ENCODE measurements around the gene AIFM3.

The AIFM3 gene

DNA sequence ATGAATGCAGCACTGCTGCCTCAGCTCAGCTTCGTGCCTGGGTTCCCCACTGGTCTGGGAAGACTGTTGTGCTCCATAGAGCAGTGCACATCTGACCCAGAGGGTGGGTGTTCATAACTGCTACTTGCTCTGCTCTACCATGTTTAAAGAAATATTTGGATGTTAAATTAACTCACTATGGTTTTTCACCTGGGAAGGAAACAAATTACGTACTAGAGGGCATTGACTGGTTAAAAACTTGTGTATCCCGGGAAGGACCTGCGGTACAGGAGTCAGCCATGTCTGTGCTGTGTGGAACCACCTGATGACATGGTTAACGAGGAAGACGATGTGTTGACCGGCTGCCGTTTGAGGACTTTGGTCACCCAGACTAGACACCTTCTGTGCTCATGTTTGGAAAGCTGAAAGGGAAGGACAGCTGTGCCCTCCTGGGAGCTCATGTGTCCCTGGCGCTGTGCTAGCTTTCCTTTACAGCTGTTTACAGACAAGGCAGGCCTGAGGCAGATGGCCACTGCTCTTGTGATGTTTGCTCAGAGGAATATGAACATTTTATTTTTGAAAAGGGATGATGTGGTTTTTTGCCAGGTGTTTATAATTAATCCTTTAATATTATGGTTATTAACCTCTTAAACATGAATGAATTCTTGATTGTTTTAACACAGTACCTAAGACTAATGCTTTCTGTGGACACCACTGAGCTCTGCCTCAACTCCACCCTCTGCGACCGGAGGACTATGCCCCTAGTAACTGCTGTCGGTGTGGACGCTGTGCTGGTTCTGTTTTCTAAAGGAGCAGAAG lies 14.3 kb upstream of the AIFM3 start:
- no peaks in the 10 kb centered on the region for H3K9me3 ChIP-seq (ENCODE audit: low read length)
- no peak overlapping the region for H3K9ac ChIP-seq (ENCODE audit: low read length)
- no peaks in the 10 kb centered on the region for H3K27me3 ChIP-seq (ENCODE audit: control insufficient read depth in 1 of 2, insufficient read depth in 2 of 2, low read length in 2 of 2)
- H3K36me3 ChIP-seq (ENCODE audit: insufficient read depth, low read length): peaks cover 38% of the 10 kb centered on the region
- peaks cover 3% of the 10 kb centered on the region for H3K4me1 ChIP-seq (ENCODE audit: insufficient read depth, low read length)
- H3K27ac ChIP-seq (ENCODE audit: low read depth, low read length): no peak overlapping the region
- H3K4me3 ChIP-seq (ENCODE audit: low read depth in 1 of 2, low read length in 2 of 2): no peak overlapping the region

DNA sequence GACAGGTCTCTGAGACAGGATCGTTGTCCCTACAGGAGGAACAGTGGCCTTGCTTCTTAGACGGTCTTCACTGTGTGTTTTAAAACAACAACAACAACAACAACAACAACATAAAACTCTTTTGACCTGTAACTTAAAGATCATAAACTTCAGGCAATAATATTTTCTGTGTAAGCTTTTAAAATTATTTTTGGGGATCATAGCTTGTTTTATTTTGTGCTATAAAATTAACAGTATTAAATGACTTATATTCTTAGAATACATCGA lies 13.8 kb upstream of the AIFM3 start:
- Histone ChIP-seq H3K9ac (ENCODE audit: low read length) (no peak overlapping the region), H3K4me3 (ENCODE audit: low read depth in 1 of 2, low read length in 2 of 2) (no peak overlapping the region), H3K9me3 (ENCODE audit: low read length) (no peaks in the 10 kb centered on the region), H3K36me3 (ENCODE audit: insufficient read depth, low read length) (peaks cover 35% of the 10 kb centered on the region), H3K27ac (ENCODE audit: low read depth, low read length) (no peak overlapping the region), H3K27me3 (ENCODE audit: control insufficient read depth in 1 of 2, insufficient read depth in 2 of 2, low read length in 2 of 2) (no peaks in the 10 kb centered on the region), H3K4me1 (ENCODE audit: insufficient read depth, low read length) (peaks cover 3% of the 10 kb centered on the region)

DNA sequence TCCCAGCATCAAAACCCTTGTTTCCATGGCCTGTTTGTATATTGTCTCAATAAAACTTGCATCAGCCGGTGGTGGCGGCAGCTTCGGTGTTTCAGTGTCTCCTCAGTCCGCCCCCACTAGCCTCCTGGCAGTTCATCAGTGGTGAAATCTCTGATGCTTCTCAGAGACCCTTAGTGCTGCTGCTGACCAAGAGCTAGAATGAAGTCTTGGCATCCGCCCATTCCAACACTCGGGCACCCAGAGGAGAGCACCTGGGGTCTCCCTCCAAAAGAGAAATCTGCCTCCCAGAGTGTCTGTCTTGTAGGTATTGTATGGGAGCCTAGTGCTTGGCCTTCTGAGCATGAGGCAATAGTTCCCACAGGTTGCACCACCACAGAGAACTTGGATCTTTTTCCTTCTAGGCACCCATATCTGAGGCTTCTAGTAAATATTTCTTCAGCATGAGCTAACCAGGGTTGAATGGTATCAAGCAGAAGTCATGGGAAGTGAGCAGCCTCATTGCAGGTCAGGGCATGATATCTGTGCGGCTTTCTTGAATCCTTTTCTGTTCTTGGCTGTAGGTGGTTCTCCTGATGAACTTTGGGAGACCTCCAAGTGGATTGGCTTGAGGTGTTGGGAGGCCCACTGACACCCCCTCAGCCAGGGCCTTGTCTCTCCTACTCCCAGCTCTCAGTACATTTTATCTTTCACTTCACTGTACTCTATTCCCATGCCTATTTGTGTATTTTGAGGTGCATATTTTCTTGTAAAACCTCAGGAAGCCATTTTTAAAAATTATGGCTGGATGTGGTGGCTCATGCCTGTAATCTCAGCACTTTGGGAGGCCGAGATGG lies 13.2 kb upstream of the AIFM3 start:
- no peak overlapping the region for H3K4me3 ChIP-seq (ENCODE audit: low read depth in 1 of 2, low read length in 2 of 2)
- H3K36me3 ChIP-seq (ENCODE audit: insufficient read depth, low read length): peaks cover 33% of the 10 kb centered on the region
- no peaks in the 10 kb centered on the region for H3K9me3 ChIP-seq (ENCODE audit: low read length)
- H3K27ac ChIP-seq (ENCODE audit: low read depth, low read length): no peak overlapping the region
- H3K4me1 ChIP-seq (ENCODE audit: insufficient read depth, low read length): peaks cover 3% of the 10 kb centered on the region
- no peak overlapping the region for H3K9ac ChIP-seq (ENCODE audit: low read length)
- no peaks in the 10 kb centered on the region for H3K27me3 ChIP-seq (ENCODE audit: control insufficient read depth in 1 of 2, insufficient read depth in 2 of 2, low read length in 2 of 2)

DNA sequence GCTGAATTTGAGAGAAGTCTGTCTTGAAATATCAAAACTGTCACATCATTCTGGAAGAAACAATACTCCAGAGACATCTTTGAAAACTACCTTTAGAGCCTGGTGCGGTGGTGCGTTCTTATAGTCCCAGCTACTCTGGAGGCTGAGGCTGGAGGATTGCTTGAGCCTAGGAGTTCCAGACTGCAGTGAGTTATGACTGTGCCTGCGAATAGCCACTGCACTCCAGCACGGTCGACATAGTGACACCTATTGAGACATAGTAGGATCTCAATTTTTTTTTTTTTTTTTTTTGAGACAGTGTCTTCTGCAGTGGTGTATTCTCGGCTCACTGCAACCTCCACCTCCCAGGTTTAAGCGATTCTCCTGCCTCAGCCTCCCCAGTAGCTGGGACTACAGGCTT lies 11.5 kb upstream of the AIFM3 start:
- Histone ChIP-seq H3K4me1 (ENCODE audit: insufficient read depth, low read length) (peaks cover 3% of the 10 kb centered on the region), H3K27ac (ENCODE audit: low read depth, low read length) (no peak overlapping the region), H3K27me3 (ENCODE audit: control insufficient read depth in 1 of 2, insufficient read depth in 2 of 2, low read length in 2 of 2) (no peaks in the 10 kb centered on the region)

DNA sequence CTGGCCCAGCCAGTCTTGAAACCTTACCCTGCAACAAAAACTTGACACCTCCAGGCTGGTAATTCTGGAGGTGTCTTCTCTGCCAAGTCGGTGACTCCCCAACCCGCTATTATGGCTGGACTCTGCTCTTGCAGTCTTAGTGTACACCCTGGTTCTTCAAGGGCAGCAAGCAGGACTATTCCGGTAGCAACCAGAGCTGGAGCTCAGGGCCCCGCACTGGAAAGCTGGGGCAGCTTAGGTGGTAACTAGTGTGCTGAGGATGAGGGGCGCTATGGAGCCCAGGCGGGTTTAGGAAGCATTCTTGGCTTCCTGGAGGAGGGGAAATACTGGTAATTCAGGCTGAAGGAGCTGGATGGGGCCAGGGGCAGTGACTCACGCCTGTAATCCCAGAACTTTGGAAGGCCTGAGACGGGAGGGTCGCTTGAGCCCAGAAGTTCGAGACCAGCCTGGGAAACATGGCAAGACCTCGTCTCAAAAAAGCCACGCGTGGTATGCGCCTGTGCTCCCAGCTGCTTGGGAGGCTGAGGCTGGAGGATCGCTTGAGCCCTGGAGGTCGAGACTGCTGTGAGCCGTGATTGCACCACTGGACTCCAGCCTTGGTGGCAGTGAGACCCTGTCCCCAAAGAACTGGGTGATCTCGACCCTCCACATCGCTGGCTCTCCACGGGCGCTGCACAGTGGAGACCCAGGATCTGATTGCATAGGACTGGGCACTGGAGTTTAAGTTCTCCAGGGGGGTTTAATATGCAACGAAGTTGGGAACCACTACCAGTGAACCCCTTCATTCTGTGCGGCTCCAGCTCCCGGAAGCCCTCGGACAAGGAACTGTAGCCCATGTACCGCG lies 10.6 kb upstream of the AIFM3 start:
- no peak overlapping the region for H3K9ac ChIP-seq (ENCODE audit: low read length)
- peak overlapping the region; percentile 57 to 65 for H3K4me3 ChIP-seq (ENCODE audit: low read depth in 1 of 2, low read length in 2 of 2)
- H3K4me1 ChIP-seq (ENCODE audit: insufficient read depth, low read length): peaks cover 3% of the 10 kb centered on the region
- H3K27ac ChIP-seq (ENCODE audit: low read depth, low read length): peak overlapping the region; percentile 27
- no peaks in the 10 kb centered on the region for H3K9me3 ChIP-seq (ENCODE audit: low read length)
- H3K27me3 ChIP-seq (ENCODE audit: control insufficient read depth in 1 of 2, insufficient read depth in 2 of 2, low read length in 2 of 2): no peaks in the 10 kb centered on the region
- peaks cover 11% of the 10 kb centered on the region for H3K36me3 ChIP-seq (ENCODE audit: insufficient read depth, low read length)

More for the DNA sequence above, 11.5 kb upstream of the AIFM3 start:
- Histone ChIP-seq H3K36me3 (ENCODE audit: insufficient read depth, low read length) (peaks cover 20% of the 10 kb centered on the region), H3K9me3 (ENCODE audit: low read length) (no peaks in the 10 kb centered on the region), H3K9ac (ENCODE audit: low read length) (no peak overlapping the region), H3K4me3 (ENCODE audit: low read depth in 1 of 2, low read length in 2 of 2) (no peak overlapping the region)

DNA sequence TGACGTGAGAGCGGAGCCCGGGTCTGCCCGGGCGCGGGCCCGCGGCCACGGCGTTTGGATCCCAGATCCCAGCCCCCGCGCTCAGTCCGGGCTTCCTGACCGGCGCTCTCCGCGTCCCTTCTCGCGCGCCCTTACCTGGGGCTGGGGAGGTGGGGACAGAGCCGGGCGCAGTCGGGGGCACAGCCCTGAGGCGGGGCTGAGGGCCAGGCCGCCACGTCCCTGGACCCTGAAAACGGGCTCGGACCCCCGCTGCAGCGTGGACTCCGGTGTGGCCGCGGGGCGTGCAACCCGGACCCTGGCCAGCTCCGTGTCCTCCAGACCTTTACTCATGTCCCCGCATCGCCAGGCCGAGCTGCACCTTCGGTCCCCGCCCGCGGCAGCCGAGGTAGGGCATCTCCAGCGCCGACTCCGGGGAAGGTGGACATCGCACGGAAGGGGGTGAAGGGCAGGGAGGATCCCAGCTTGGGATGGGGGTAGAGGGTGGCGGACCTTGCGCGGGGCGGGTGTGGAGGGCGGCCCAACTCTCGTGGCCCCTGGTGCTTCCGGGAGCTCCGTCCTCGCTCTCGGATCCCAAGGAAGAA lies 9.9 kb upstream of the AIFM3 start:
- peak overlapping the region; percentile 57 to 65 for H3K4me3 ChIP-seq (ENCODE audit: low read depth in 1 of 2, low read length in 2 of 2)
- no peaks in the 10 kb centered on the region for H3K9me3 ChIP-seq (ENCODE audit: low read length)
- peaks cover 6% of the 10 kb centered on the region for H3K36me3 ChIP-seq (ENCODE audit: insufficient read depth, low read length)
- H3K4me1 ChIP-seq (ENCODE audit: insufficient read depth, low read length): peaks cover 3% of the 10 kb centered on the region
- H3K27me3 ChIP-seq (ENCODE audit: control insufficient read depth in 1 of 2, insufficient read depth in 2 of 2, low read length in 2 of 2): no peaks in the 10 kb centered on the region
- peak overlapping the region; percentile 27 for H3K27ac ChIP-seq (ENCODE audit: low read depth, low read length)
- no peak overlapping the region for H3K9ac ChIP-seq (ENCODE audit: low read length)

DNA sequence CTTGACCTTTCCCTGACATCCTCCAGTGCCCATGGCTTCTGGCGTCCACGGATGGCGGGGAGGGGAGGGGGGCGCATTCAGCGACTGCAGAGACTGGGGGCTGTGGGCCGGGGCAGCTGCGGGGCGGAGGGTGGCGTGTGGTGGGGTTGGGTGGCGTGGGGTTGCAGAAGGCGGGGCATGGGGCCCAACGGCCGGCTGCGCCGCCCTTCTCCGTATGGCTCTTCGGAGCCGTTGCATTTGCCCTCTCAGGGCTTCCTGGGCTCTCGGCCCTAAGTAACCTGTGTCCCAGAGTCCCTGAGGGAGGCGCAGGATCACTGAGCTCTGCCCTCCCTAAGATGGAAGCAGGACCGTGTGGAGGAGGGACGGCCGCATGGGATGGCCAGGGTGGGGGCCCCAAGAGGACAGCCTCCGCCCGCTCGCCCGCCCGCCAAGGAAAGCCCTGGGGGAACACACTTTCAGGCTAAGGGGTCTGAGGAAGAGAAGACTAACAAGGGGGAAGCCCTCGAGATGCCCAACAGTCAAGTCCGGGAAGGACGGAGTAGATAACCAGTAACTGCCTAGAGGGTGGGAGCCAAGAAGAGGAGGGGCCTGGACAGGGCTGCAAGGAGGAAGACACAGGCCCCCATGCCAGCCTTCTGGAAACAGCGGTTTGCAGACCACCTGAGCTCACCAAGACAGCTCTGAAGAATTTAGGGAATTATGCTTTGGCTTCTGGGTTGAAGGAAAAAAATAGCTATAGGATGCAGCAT lies 9.2 kb upstream of the AIFM3 start:
- Histone ChIP-seq H3K9me3 (ENCODE audit: low read length) (no peaks in the 10 kb centered on the region), H3K27ac (ENCODE audit: low read depth, low read length) (peak overlapping the region; percentile 27), H3K4me3 (ENCODE audit: low read depth in 1 of 2, low read length in 2 of 2) (peak overlapping the region; percentile 57 to 65), H3K4me1 (ENCODE audit: insufficient read depth, low read length) (peaks cover 3% of the 10 kb centered on the region), H3K9ac (ENCODE audit: low read length) (no peak overlapping the region), H3K27me3 (ENCODE audit: control insufficient read depth in 1 of 2, insufficient read depth in 2 of 2, low read length in 2 of 2) (no peaks in the 10 kb centered on the region), H3K36me3 (ENCODE audit: insufficient read depth, low read length) (no peaks in the 10 kb centered on the region)

DNA sequence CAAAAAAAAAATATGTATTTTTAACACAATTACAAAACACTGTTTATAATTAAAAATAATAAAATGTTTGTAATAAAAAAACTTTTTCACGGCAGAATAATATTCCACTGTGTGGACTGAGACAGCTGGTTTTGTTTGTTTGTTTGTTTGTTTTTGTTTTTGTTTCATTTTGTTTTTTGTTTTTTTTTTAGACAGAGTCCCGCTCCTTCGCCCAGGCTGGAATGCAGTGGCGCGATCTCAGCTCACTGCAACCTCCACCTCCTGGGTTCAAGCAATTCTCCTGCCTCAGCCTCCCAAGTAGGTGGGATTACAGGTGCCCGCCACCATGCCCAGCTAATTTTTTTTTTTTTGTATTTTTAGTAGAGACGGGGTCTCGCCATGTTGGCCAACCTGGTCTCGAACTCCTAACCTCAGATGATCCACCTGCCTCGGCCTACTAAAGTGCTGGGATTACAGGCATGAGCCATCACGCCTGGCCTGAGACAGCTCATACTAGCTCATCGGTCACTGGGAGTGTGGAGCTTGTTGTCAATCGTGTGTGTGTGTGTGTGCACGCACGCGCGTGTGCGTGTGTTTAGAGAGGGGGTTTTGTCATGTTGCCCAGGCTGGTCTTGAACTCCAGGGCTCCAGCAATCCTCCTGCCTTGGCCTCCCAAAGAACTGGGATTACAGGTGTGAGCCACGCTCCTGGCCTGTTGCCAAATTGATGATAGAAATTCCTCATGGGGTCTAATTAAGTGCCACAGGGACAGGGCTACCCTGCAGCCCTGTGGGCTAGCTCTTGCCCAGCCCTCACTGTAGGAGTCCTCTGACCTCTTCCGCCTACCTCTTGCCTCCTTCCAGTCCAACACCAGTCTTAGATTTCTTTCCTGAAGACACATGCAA lies 7.2 kb upstream of the AIFM3 start:
- H3K4me1 ChIP-seq (ENCODE audit: insufficient read depth, low read length): peaks cover 3% of the 10 kb centered on the region
- peaks cover 0 to 13% of the 10 kb centered on the region in 2 donors for H3K27me3 ChIP-seq (ENCODE audit: control insufficient read depth in 1 of 2, insufficient read depth in 2 of 2, low read length in 2 of 2)
- H3K9me3 ChIP-seq (ENCODE audit: low read length): no peaks in the 10 kb centered on the region
- H3K4me3 ChIP-seq (ENCODE audit: low read depth in 1 of 2, low read length in 2 of 2): no peak overlapping the region
- H3K27ac ChIP-seq (ENCODE audit: low read depth, low read length): no peak overlapping the region
- H3K36me3 ChIP-seq (ENCODE audit: insufficient read depth, low read length): no peaks in the 10 kb centered on the region
- H3K9ac ChIP-seq (ENCODE audit: low read length): no peak overlapping the region

DNA sequence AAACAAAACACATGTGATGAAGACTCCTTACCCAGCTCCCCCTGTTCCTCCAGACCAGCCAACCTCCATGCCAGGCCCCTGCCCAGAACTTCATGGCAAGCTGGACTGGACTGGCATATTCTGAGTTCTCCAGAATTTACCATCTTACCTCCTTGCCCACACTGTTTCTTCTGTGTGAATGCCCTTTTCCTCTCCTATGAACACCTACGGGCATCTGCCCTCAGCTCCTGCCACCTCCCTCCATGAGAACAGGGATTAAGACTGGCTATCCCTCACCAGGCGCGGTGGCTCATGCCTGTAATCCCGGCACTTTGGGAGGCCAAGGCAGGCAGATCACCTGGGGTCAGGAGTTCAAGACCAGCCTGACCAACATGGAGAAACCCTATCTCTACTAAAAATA lies 6.4 kb upstream of the AIFM3 start:
- no peaks in the 10 kb centered on the region for H3K9me3 ChIP-seq (ENCODE audit: low read length)
- H3K4me3 ChIP-seq (ENCODE audit: low read depth in 1 of 2, low read length in 2 of 2): no peak overlapping the region
- no peak overlapping the region for H3K9ac ChIP-seq (ENCODE audit: low read length)
- no peak overlapping the region for H3K27ac ChIP-seq (ENCODE audit: low read depth, low read length)
- peaks cover 3% of the 10 kb centered on the region for H3K4me1 ChIP-seq (ENCODE audit: insufficient read depth, low read length)
- no peaks in the 10 kb centered on the region for H3K36me3 ChIP-seq (ENCODE audit: insufficient read depth, low read length)
- peaks cover 0 to 13% of the 10 kb centered on the region in 2 donors for H3K27me3 ChIP-seq (ENCODE audit: control insufficient read depth in 1 of 2, insufficient read depth in 2 of 2, low read length in 2 of 2)

DNA sequence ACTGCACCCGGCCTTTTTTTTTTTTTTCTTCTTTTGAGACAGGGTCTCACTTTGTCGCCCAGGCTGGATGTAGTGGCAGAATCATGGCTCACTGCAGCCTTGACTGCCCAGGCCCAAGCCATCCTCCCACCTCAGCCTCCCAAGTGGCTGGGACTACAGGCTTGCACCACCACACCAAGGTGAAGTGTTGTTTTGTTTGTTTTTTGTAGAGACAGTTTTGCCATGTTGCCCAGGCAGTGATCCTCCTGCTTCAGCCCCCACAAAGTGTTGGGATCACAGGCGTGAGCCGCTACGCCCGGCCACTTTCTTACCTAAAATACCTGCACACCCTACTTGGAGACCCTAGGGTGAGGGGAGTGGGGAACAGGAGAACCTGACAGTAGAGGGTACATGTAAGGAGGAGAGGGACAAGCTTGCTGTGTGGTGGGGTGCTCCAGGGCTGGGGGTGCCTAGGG lies 4.5 kb upstream of the AIFM3 start:
- H3K4me3 ChIP-seq (ENCODE audit: low read depth in 1 of 2, low read length in 2 of 2): no peak overlapping the region
- no peaks in the 10 kb centered on the region for H3K36me3 ChIP-seq (ENCODE audit: insufficient read depth, low read length)
- H3K27ac ChIP-seq (ENCODE audit: low read depth, low read length): no peak overlapping the region
- peaks cover 0 to 13% of the 10 kb centered on the region in 2 donors for H3K27me3 ChIP-seq (ENCODE audit: control insufficient read depth in 1 of 2, insufficient read depth in 2 of 2, low read length in 2 of 2)
- H3K9ac ChIP-seq (ENCODE audit: low read length): no peak overlapping the region
- no peaks in the 10 kb centered on the region for H3K9me3 ChIP-seq (ENCODE audit: low read length)
- H3K4me1 ChIP-seq (ENCODE audit: insufficient read depth, low read length): no peaks in the 10 kb centered on the region
